ENCODE measurements around the gene PMM1. TPM values are rescaled to one million over a fixed set of nuclear protein-coding genes. Genes with fewer than 3 reads are reported as not detected.

The PMM1 gene
- total RNA-seq, 1 experiment from 2014 or later, result 30.5 TPM

DNA sequence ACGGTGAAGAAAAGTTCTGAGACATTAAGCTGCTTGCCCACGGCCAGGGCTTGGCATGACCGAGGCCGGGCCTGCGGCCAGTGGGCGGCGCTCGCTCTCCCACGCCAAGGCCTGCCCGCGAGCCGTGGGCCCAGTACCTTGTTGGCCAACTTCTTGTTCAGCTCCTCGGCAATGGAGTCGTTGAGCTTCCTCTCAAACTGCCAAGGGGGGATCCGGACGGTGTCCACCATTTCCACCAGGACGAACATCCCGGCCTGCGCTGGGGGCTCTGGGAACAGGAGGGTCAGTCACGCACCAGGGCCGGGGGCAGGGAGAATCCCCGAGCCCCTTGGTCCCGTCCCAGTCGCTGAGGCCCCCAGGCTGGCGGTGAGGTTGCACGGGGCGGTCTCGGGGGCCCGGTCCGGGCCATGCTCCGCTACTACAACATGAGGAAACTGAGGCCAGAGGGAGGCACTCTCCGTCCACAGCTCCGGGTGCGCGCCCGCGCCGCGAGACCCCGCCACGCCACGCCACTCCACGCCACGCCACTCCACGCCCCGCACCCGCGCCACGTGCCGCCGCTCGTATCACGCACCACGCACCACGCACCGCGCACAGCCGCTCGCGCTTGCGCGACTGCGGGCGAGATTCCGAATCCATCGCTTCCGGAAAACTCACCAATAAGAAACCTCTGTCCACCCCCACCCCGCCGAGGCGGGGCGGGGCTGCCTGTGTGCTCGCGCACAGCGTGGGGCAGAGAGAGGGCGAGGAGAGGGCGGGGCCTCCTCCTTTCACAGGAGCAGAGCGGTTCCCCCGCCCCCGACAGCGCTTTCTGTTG, 45.6 kb downstream of the PMM1 start, which contains the start of gene POLR3H:
TSS of gene POLR3H (minus strand) at position 617 of the 817 bp plus-strand sequence. CDS start at position 248, 369 bp downstream.
- ChIA-PET CTCF (no interaction called here), POLR2A (no interaction called here)
- H3K27ac ChIP-seq (ENCODE audit: low read length), result peak within 1 kb of the TSS; percentile 88
- H3K4me3 ChIP-seq (ENCODE audit: low read depth in 2 of 2, low read length in 2 of 2), result peak within 1 kb of the TSS; percentile 78 to 85
- DNase-seq (ENCODE audit: low read depth, low spot score), result peak; percentile 77
- peaks cover 2% of the 10 kb centered on the region; the same call in 1 of the 2 replicates for H3K36me3 ChIP-seq (ENCODE audit: control insufficient read depth, insufficient read depth, low read length)
- peaks cover 10% of the 10 kb centered on the region for H3K4me1 ChIP-seq (ENCODE audit: control insufficient read depth, insufficient read depth, low read length)
- in situ Hi-C loops (cut with HindIII; ENCODE audit: low pct_unique_long_range_greater_than_20kb, low sequenced_read_pairs) (no loop called here), intact Hi-C loops (cut with micrococcal nuclease; ENCODE audit: unreplicated experiment) (no loop called here)
- TF ChIP-seq SIN3A (IDR thresholded peaks at IDR 0.05; ENCODE audit: borderline replicate concordance, insufficient read depth, low read depth, low read length) (0 out of 2 replicates have a peak, but pooled peaks have one; percentile 72), POLR2AphosphoS5 (IDR thresholded peaks at IDR 0.05; ENCODE audit: low read depth, low read length) (no peak; the same call in 1 of the 2 replicates), TCF7L2 (IDR thresholded peaks at IDR 0.05; ENCODE audit: low read depth, low read length) (0 out of 2 replicates have a peak, but pooled peaks have one; percentile 13)
- TF ChIP-seq, protein P1, sequence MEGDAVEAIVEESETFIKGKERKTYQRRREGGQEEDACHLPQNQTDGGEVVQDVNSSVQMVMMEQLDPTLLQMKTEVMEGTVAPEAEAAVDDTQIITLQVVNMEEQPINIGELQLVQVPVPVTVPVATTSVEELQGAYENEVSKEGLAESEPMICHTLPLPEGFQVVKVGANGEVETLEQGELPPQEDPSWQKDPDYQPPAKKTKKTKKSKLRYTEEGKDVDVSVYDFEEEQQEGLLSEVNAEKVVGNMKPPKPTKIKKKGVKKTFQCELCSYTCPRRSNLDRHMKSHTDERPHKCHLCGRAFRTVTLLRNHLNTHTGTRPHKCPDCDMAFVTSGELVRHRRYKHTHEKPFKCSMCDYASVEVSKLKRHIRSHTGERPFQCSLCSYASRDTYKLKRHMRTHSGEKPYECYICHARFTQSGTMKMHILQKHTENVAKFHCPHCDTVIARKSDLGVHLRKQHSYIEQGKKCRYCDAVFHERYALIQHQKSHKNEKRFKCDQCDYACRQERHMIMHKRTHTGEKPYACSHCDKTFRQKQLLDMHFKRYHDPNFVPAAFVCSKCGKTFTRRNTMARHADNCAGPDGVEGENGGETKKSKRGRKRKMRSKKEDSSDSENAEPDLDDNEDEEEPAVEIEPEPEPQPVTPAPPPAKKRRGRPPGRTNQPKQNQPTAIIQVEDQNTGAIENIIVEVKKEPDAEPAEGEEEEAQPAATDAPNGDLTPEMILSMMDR (IDR thresholded peaks at IDR 0.05), result peak; percentile 87
- TF ChIP-seq, protein P2, sequence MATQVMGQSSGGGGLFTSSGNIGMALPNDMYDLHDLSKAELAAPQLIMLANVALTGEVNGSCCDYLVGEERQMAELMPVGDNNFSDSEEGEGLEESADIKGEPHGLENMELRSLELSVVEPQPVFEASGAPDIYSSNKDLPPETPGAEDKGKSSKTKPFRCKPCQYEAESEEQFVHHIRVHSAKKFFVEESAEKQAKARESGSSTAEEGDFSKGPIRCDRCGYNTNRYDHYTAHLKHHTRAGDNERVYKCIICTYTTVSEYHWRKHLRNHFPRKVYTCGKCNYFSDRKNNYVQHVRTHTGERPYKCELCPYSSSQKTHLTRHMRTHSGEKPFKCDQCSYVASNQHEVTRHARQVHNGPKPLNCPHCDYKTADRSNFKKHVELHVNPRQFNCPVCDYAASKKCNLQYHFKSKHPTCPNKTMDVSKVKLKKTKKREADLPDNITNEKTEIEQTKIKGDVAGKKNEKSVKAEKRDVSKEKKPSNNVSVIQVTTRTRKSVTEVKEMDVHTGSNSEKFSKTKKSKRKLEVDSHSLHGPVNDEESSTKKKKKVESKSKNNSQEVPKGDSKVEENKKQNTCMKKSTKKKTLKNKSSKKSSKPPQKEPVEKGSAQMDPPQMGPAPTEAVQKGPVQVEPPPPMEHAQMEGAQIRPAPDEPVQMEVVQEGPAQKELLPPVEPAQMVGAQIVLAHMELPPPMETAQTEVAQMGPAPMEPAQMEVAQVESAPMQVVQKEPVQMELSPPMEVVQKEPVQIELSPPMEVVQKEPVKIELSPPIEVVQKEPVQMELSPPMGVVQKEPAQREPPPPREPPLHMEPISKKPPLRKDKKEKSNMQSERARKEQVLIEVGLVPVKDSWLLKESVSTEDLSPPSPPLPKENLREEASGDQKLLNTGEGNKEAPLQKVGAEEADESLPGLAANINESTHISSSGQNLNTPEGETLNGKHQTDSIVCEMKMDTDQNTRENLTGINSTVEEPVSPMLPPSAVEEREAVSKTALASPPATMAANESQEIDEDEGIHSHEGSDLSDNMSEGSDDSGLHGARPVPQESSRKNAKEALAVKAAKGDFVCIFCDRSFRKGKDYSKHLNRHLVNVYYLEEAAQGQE (IDR thresholded peaks at IDR 0.05; ENCODE audit: insufficient read depth in 1 of 2, low read depth in 2 of 2, low read length in 1 of 2), result no peak
- ATAC-seq, result peak; percentile 98
- BruUV-seq (replicated peaks), result TSS peak; percentile 67
- H3K27me3 ChIP-seq (ENCODE audit: control insufficient read depth, insufficient read depth, low read length), result no peaks in the 10 kb centered on the region
- no peaks in the 10 kb centered on the region for H3K9me3 ChIP-seq (ENCODE audit: control insufficient read depth, insufficient read depth, low read depth, low read length)

- BruUV-seq (replicated peaks), result no TSS peak
- ChIA-PET POLR2A (no interaction called here), CTCF (no interaction called here)
- no peak for DNase-seq (ENCODE audit: low read depth, low spot score)
- no peak for TF ChIP-seq TCF7L2 (IDR thresholded peaks at IDR 0.05; ENCODE audit: low read depth, low read length)
- TF ChIP-seq, protein P2 (IDR thresholded peaks at IDR 0.05; ENCODE audit: insufficient read depth in 1 of 2, low read depth in 2 of 2, low read length in 1 of 2), result no peak
- TF ChIP-seq POLR2AphosphoS5 (IDR thresholded peaks at IDR 0.05; ENCODE audit: low read depth, low read length), result no peak
- TF ChIP-seq SIN3A (IDR thresholded peaks at IDR 0.05; ENCODE audit: borderline replicate concordance, insufficient read depth, low read depth, low read length), result no peak
- TF ChIP-seq, protein P1 (IDR thresholded peaks at IDR 0.05), result no peak
- ATAC-seq, result no peak
- intact Hi-C loops (cut with micrococcal nuclease; ENCODE audit: unreplicated experiment) (no loop called here), in situ Hi-C loops (cut with HindIII; ENCODE audit: low pct_unique_long_range_greater_than_20kb, low sequenced_read_pairs) (no loop called here)
- peaks cover 2% of the 10 kb centered on the region; the same call in 1 of the 2 replicates for H3K36me3 ChIP-seq (ENCODE audit: control insufficient read depth, insufficient read depth, low read length)
- peaks cover 10% of the 10 kb centered on the region for H3K4me1 ChIP-seq (ENCODE audit: control insufficient read depth, insufficient read depth, low read length)
- H3K9me3 ChIP-seq (ENCODE audit: control insufficient read depth, insufficient read depth, low read depth, low read length), result no peaks in the 10 kb centered on the region
- no peaks in the 10 kb centered on the region for H3K27me3 ChIP-seq (ENCODE audit: control insufficient read depth, insufficient read depth, low read length)
- H3K4me3 ChIP-seq (ENCODE audit: low read depth in 2 of 2, low read length in 2 of 2), result peak overlapping the region; percentile 78 to 85; a peak in 2 of 4 replicates
- H3K27ac ChIP-seq (ENCODE audit: low read length), result no peak overlapping the region
Measured at GRCh38 chr22:41542224-41542623, 47.4 kb downstream of the PMM1 start.
